DMS79 treated with DMSO at 0.1 percent for 48 hours (cell line): ENCODE results near the gene CD3G.
A peak's percentile ranks its signal among the peaks of the same experiment; 100 is the strongest.
"Not testable (repeated sequence)": the region's sequence is repeated elsewhere in the genome, so short reads cannot be mapped to it uniquely, and the experiment has no call there.

ENCODE experiments used
- DNase-seq: peaks from one replicate; lab custom pipeline; 2025; lab: John Stamatoyannopoulos, UW

The CD3G gene

DNA sequence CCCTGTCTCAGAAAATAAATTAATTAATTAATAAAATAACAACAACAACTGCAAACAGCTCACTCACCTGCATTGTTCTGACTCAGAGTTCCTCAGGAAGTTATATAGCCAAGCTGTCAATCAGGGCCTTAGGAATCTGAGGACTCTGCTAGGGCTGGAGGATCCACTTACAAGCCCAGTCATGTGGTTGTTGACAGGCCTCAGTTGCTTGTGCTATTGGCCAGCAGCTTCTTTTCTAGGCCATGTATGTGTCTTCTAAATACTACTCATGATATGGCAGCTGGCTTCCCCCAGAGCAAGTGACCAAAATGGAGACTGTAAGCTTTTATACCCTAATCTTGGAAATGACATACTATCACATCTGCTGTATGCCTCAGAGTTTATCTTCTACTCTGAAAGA lies 36.4 kb downstream of the CD3G start:
- no peak for DNase-seq

DNA sequence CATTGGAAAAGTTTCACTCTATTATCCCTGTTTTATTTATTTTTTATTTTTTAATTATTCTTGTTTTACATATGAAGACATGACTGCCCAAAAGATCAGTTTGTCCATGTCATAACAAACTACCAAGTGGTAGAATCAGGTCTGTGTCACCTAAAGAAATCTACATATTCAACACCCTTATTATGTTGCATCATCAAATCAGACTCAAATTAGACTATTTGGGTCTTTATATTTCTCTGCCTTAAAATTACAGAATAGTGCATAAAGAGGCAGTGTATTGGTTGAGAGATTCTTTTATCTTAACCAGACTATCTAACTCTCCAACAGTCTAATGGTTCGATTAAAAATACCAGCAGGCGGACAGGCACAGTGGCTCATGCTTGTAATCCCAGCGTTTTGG lies 38.8 kb downstream of the CD3G start:
- DNase-seq = no peak

DNA sequence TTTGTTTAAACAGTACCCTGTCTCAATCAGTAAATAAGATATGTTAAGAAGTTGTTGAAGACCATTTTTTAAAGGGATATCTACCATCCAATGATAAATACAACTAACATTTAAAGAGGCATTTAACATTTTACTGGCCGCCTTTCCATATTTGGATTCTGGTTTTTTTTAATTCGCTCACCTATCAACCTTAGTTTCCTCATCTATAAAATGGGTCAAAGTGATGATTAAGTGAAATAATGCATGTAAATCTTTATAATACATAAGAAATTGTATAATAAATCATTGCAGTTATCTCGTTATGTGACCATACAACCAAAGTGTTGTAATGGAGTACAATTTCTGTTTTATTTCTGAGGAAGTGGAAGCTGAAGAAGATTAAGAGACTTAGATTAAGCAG lies 39.5 kb downstream of the CD3G start:
- DNase-seq = no peak

DNA sequence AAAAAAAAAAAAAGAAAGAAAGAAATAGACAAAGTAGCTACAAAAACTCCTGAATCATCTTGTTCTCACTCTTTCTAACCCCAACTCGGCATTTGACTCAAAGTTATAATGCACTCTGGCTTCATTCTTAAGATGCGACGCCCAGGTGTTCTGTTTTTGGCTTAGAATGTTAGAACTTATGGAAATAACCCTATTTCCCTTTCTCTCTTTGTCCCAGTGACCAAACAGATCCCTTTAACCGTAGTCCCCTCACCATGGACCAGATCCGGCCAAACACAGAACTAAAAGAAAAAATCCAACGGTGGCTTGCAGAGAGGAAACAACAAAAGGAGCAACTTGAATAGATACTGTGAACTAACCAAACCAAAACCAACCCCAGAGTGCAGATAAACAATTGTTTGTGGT lies 52.0 kb downstream of the CD3G start:
- no peak for DNase-seq

DNA sequence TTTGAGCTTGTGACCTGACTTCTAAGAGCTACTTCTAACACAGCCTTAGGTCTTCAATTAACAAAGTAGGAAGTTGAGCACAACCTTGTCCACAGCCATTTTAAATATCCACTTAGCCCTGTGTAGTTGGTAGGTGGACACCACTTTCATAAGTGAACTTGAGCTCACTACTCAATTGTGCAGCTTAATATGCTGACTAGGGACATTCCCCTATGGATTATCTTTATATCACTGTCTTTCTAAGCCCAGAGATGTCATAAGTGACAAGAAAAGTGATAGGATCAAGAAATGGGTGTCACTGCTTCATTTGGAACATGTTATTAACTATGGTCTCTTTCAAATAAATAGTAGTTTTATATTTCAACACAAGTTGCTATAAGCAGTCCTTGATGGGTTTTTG lies 53.3 kb downstream of the CD3G start:
- no peak for DNase-seq

DNA sequence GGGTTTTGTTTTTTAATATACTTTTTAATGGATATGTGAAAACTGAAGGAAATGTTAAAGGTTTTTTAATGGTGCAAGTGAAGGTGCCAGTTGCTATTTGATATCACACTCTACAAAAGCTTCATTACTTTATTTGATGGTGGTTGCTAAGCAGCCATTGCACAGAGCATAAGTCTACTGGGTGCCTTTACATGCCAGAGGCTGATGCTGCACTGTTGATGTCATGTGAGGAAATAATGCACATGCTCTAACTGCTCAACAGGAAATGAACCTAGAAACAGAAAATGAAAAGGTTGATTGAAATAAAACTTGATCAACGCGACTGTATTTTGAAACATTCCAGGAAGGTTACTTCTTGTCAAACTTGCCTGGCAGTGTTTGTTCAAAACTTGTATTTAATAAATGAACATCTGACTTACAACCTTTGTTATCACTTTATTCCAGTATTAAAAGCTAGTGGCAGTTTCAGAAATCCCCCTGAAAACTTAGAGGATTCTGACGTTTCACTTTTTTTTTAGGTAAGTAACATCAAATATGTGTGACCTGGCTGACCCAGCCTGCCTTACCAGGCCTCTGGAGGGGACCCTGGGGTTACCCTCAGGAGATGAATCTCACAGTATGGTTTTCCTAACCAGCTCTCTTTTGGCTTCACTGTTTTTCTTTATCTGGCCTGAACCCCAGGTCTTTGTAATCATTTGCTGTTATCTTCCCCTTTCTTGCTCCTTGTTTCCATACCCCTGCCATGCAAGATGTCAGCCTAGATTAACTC lies 54.8 kb downstream of the CD3G start:
- no peak for DNase-seq

DNA sequence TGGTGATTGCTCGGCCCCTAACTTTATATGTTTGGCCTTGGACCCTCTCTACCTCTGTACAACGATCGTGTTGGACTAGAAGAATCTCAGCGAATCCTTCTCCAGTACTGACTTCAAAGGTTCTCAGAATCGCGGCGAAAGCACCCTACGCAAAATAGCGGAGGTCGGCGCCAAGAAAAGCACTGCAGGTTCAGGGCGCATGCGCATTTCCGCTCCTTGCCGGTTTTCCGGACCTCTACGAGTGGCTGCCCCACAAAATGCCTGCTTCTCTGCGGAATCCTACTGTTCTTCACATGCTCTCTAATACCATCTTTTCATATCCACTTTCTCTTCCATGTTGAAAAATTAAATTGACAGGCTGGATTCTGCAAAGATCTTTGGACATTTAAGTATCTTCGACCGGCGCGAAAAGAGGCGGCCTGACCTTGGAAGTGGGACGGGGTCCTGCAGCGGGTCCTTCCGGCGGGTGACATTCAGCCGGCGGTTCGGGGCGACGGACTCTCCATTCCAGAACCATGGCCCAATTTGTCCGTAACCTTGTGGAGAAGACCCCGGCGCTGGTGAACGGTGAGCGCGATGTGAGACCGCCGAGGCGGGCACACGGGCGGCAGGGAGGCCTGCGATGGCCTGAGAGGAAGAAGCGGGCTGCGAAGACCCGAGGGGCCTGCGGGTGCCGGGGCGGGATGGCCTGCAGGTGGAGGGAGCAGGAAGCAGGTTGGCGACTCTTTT lies 57.2 kb downstream of the CD3G start, which contains the start of gene ATP5MG:
Gene ATP5MG (plus strand): TSS at position 456 of the 729 bp plus-strand sequence. CDS start 60 bp downstream, at position 516.
- DNase-seq = peak; percentile 99

DNA sequence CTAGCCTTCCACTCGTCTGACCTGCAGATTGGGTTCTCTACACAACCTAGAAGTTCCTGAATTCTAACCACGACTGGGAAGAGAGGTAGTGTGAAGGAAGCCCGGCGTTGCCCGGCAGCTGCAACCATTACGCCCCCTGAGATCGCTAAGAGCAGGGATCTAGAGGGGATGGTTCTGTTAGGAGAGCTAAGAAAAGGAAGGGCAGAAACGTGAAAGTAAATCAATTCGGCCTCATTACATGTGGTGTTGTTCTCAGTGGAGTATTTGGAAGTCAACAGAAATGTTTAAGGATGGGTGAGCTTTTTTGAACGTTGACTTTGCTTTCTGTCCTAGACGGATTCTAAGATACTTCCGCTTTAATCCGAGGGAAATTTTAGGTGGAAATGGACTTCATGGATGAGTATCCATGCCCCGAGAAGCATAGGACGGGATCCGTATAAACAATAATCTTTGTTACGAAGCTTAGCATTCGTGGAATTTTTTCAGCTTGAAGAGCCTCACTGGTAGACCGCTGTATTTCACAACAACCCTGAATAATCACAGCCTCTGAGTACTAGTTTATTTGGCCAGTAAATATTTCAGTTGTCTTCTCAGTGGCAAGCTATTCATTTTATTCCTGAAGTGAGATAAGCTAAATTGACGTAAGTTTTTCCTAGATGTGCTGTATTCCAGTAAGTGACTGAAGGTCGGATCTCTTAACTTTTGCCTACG lies 57.9 kb downstream of the CD3G start:
- DNase-seq = no peak

DNA sequence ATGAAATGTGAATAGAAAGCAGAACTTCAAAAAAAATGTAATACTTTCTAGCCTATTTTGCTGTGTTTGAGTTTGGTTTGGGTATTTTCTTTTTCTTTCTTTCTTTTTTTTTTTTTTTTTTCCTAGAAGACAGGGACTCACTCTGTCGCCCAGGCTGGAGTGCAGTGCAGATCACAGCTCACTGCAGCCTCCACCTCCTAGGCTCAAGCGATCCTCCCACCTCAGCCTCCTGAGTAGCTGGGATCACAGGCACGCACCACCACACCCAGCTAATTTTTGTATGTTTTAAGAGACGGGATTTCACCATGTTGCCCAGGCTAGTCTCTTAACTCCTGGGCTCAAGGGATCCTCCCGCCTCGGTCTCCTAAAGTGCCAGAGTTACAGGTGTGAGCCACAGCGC lies 58.5 kb downstream of the CD3G start:
- DNase-seq = not testable (repeated sequence)
